ENCODE results near the gene MFSD12. TPM values are rescaled to one million over a fixed set of nuclear protein-coding genes. Genes with fewer than 3 reads are reported as not detected.
"Not testable (repeated sequence)": the region's sequence is repeated elsewhere in the genome, so short reads cannot be mapped to it uniquely, and the experiment has no call there.

Gene MFSD12
- total RNA-seq, 1 experiment from 2014 or later = 121 TPM

DNA sequence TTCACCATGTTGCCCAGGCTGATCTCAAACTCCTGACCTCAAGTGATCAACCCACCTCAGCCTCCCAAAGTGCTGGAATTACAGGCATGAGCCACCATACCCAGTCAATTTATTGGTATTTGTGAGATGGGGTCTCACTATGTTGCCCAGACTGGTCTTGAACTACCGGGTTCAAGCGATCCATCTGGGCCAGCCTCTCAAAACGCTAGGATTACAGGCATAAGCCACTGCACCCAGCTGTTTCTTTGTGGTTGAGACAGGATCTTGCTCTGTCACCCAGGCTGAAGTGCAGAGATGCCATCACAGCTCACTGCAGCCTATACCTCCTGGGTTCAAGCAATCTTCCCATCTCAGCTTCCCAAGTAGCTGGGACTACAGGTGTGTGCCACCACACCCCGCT, 24.4 kb upstream of the MFSD12 start:
- BruUV-seq (replicated peaks); intact Hi-C loops (cut with micrococcal nuclease); H3K79me2 ChIP-seq (ENCODE audit: low read length); H3K4me2 ChIP-seq (ENCODE audit: low read length); H3K4me3 ChIP-seq (ENCODE audit: low read length); H3K9ac ChIP-seq (ENCODE audit: low read length); H3K4me1 ChIP-seq (ENCODE audit: insufficient read depth, low read length); H2AFZ ChIP-seq (ENCODE audit: low read length); H4K20me1 ChIP-seq (ENCODE audit: low read length); H3K9me3 ChIP-seq (ENCODE audit: low read length); H3K36me3 ChIP-seq (ENCODE audit: low read depth, low read length); ATAC-seq; DNase-seq; H3K9me2 ChIP-seq (replicated peaks; ENCODE audit: low read length); H3K27ac ChIP-seq (ENCODE audit: low read length); POLR2A ChIA-PET (ENCODE audit: unreplicated experiment); H3K27me3 ChIP-seq (ENCODE audit: low read length); CTCF ChIA-PET; H3F3A ChIP-seq (ENCODE audit: low read length, unreplicated experiment): not testable (repeated sequence)

GRCh38 chr19:3580156-3580934, 23.0 kb upstream of the MFSD12 start:
- no peaks in the 10 kb centered on the region; the same call in 1 of the 2 replicates for H3K36me3 ChIP-seq (ENCODE audit: low read depth, low read length)
- no peaks in the 10 kb centered on the region for H3K79me2 ChIP-seq (ENCODE audit: low read length)
- H3K9ac ChIP-seq (ENCODE audit: low read length) = no peak overlapping the region
- H3K9me3 ChIP-seq (ENCODE audit: low read length) = no peaks in the 10 kb centered on the region
- H3K4me1 ChIP-seq (ENCODE audit: insufficient read depth, low read length) = peaks cover 8% of the 10 kb centered on the region; the same call in 1 of the 2 replicates
- H3F3A ChIP-seq (ENCODE audit: low read length, unreplicated experiment) = no peaks in the 10 kb centered on the region
- BruUV-seq (replicated peaks) = no TSS peak
- no peak overlapping the region for H2AFZ ChIP-seq (ENCODE audit: low read length)
- ATAC-seq (peak; percentile 94), DNase-seq (peak; percentile 69)
- intact Hi-C loops (cut with micrococcal nuclease) = no loop called here
- no peaks in the 10 kb centered on the region for H4K20me1 ChIP-seq (ENCODE audit: low read length)
- no peak for TF ChIP-seq EZH2phosphoT487 (IDR thresholded peaks at IDR 0.05; ENCODE audit: borderline replicate concordance, low read length)
- TF ChIP-seq EZH2 (IDR thresholded peaks at IDR 0.05; ENCODE audit: low read length, unreplicated experiment) = no peak
- no peak for TF ChIP-seq CTCF (conservative IDR thresholded peaks at IDR 0.05; ENCODE audit: low read depth, low read length)
- no peak overlapping the region for H3K27ac ChIP-seq (ENCODE audit: low read length)
- H3K27me3 ChIP-seq (ENCODE audit: low read length) = no peaks in the 10 kb centered on the region
- no peaks in the 10 kb centered on the region for H3K9me2 ChIP-seq (replicated peaks; ENCODE audit: low read length)
- no peak overlapping the region for H3K4me3 ChIP-seq (ENCODE audit: low read length)
- no peak overlapping the region for H3K4me2 ChIP-seq (ENCODE audit: low read length)
- ChIA-PET CTCF (no interaction called here), POLR2A (ENCODE audit: unreplicated experiment) (no interaction called here)

GRCh38 chr19:3578390-3578789, 21.0 kb upstream of the MFSD12 start:
- no peak overlapping the region for H3K9ac ChIP-seq (ENCODE audit: low read length)
- no peaks in the 10 kb centered on the region for H3K9me2 ChIP-seq (replicated peaks; ENCODE audit: low read length)
- no peaks in the 10 kb centered on the region for H4K20me1 ChIP-seq (ENCODE audit: low read length)
- no peaks in the 10 kb centered on the region for H3F3A ChIP-seq (ENCODE audit: low read length, unreplicated experiment)
- no peaks in the 10 kb centered on the region for H3K27me3 ChIP-seq (ENCODE audit: low read length)
- no peak overlapping the region for H3K4me2 ChIP-seq (ENCODE audit: low read length)
- intact Hi-C loops (cut with micrococcal nuclease) = no loop called here
- no peak overlapping the region for H2AFZ ChIP-seq (ENCODE audit: low read length)
- CTCF ChIA-PET = no interaction called here
- no peak for ATAC-seq
- peaks cover 3% of the 10 kb centered on the region for H3K36me3 ChIP-seq (ENCODE audit: low read depth, low read length)
- H3K9me3 ChIP-seq (ENCODE audit: low read length) = no peaks in the 10 kb centered on the region
- peaks cover 8% of the 10 kb centered on the region; the same call in 1 of the 2 replicates for H3K4me1 ChIP-seq (ENCODE audit: insufficient read depth, low read length)
- POLR2A ChIA-PET (ENCODE audit: unreplicated experiment) = no interaction called here
- H3K4me3 ChIP-seq (ENCODE audit: low read length) = no peak overlapping the region
- TSS peak; percentile 34 for BruUV-seq (replicated peaks)
- no peak for DNase-seq
- no peak for TF ChIP-seq CTCF (conservative IDR thresholded peaks at IDR 0.05; ENCODE audit: low read depth, low read length)
- no peak for TF ChIP-seq EZH2phosphoT487 (IDR thresholded peaks at IDR 0.05; ENCODE audit: borderline replicate concordance, low read length)
- TF ChIP-seq EZH2 (IDR thresholded peaks at IDR 0.05; ENCODE audit: low read length, unreplicated experiment) = no peak
- H3K27ac ChIP-seq (ENCODE audit: low read length) = no peak overlapping the region
- peaks cover 7% of the 10 kb centered on the region for H3K79me2 ChIP-seq (ENCODE audit: low read length)

Measured in PC-3 (cell line).